Muscle layer of colon (tissue), 2 donors: ENCODE measurements around the gene VPS37C.
"Not testable (repeated sequence)": the region's sequence is repeated elsewhere in the genome, so short reads cannot be mapped to it uniquely, and the experiment has no call there.

Source experiments
- H3K27ac ChIP-seq: one replicate; pipeline ENCODE4 v1.7.0; 2013; ENCODE audit warnings: low read depth, mild to moderate bottlenecking, low read length, moderate library complexity
- H3K27me3 ChIP-seq, 2 donors: one replicate each; pipeline ENCODE4 v1.7.0; 2013; ENCODE audit warnings: low read length in 2 of 2, mild to moderate bottlenecking in 2 of 2; ENCODE audit not compliant: insufficient read depth in 2 of 2, control insufficient read depth in 1 of 2
- H3K36me3 ChIP-seq: one replicate; pipeline ENCODE4 v1.7.0; 2013; ENCODE audit warnings: mild to moderate bottlenecking, low read length; ENCODE audit not compliant: insufficient read depth
- H3K4me1 ChIP-seq: one replicate; pipeline ENCODE4 v1.7.0; 2013; ENCODE audit warnings: mild to moderate bottlenecking, low read length; ENCODE audit not compliant: insufficient read depth
- H3K4me3 ChIP-seq, 2 donors: one replicate each; pipeline ENCODE4 v1.7.0; 2013; ENCODE audit warnings: low read length in 2 of 2, low read depth in 1 of 2, mild to moderate bottlenecking in 1 of 2, moderate library complexity in 1 of 2
- H3K9ac ChIP-seq: one replicate; pipeline ENCODE4 v1.7.0; 2013; ENCODE audit warnings: low read length
- H3K9me3 ChIP-seq: one replicate; pipeline ENCODE4 v1.7.0; 2013; ENCODE audit warnings: mild to moderate bottlenecking, low read length
- donor health status: abdominal sarcoma.
- donor health status: Adenocarcinoma of cecum.

Gene VPS37C

DNA sequence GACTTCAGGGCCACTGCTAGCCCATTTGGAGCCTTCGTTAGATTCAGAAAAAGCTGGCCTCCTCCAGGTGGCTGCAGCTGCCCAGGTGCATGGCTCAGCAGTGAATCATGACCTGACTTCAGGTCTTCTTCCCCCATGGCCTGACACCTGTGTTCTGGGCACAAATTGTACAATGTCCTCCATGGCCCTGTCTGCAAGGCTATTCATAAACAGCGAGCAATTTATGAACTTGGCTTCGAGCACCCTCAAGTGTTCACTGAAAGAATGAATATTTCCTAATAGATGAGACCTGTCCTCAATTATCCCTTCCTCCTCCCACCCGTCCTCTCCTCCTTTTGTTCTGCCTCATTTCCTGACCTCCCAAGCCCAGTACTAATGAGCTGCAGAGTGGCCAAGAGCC is 12.2 kb upstream of the VPS37C start:
- no peaks in the 10 kb centered on the region for H3K27me3 ChIP-seq

DNA sequence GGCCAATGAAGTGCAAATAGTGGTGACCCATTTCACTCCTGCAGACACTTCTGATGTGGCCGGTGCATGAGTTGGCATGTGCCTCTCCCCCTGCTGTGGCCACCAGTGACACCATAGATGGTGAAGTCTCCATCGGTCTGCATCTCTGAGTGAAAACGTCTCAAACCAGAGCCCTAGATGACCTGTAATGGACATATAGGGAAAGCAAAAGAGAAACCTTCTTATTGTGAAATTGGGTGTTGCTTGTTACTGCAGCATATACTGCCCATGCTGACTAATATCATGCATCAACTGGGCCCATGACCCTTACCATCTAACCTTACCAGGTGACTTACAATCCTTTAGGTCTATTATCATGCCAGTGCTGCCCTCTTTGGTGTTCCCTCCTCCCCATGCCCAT is 11.7 kb upstream of the VPS37C start:
- Histone ChIP-seq H3K27ac (no peak overlapping the region), H3K9ac (no peak overlapping the region), H3K9me3 (no peaks in the 10 kb centered on the region), H3K27me3 (no peaks in the 10 kb centered on the region), H3K36me3 (no peaks in the 10 kb centered on the region), H3K4me1 (no peaks in the 10 kb centered on the region), H3K4me3 (no peak overlapping the region)

More for the DNA sequence above, 12.2 kb upstream of the VPS37C start:
- H3K9me3 ChIP-seq, result no peaks in the 10 kb centered on the region
- H3K4me3 ChIP-seq, result no peak overlapping the region
- no peaks in the 10 kb centered on the region for H3K4me1 ChIP-seq
- no peak overlapping the region for H3K9ac ChIP-seq
- no peak overlapping the region for H3K27ac ChIP-seq
- no peaks in the 10 kb centered on the region for H3K36me3 ChIP-seq

DNA sequence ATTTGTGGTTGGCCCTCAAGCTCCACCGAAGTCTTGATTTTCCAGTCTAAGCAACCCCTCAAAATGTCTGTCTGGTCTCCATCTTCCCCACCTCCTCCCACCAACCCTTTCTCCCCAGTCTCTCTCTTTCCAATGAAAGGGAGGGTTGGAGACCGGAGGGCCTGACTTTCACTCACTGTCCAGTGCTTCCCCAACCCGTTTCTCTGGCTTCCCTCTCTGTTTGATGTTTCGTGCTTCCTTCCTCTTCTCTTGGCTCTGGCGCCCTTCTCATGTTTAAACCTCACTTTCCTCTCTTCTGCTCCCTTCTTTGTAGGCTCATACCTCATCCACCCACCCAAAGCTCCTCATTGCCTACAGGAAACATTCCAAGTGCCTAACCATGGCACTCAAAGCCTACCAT is 11.1 kb upstream of the VPS37C start:
- Histone ChIP-seq H3K4me1 (no peaks in the 10 kb centered on the region), H3K27me3 (no peaks in the 10 kb centered on the region), H3K4me3 (no peak overlapping the region), H3K9me3 (no peaks in the 10 kb centered on the region), H3K36me3 (no peaks in the 10 kb centered on the region), H3K27ac (no peak overlapping the region), H3K9ac (no peak overlapping the region)

DNA sequence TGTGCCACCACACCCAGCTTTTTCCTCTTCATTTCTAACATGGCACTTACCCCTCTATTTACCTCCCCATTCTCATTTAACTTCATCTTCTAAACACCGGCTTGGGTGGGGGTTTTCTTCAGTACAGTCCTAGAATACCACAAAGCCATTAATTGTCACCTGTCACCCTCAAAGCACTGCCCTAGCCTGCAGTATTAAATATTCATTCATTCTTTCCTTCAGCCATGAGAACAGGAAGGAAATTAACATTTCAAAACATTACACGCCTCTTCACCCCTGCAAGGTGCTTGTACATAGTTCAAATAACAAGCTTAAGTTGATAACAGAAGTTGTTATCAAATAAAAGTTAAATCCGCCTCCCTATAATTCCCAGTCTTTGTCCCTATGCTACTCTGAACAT is 10.7 kb upstream of the VPS37C start:
- H3K27me3 ChIP-seq, result no peaks in the 10 kb centered on the region
- H3K27ac ChIP-seq, result no peak overlapping the region
- H3K4me1 ChIP-seq, result no peaks in the 10 kb centered on the region
- H3K4me3 ChIP-seq, result no peak overlapping the region
- no peaks in the 10 kb centered on the region for H3K9me3 ChIP-seq
- H3K36me3 ChIP-seq, result no peaks in the 10 kb centered on the region
- H3K9ac ChIP-seq, result no peak overlapping the region

DNA sequence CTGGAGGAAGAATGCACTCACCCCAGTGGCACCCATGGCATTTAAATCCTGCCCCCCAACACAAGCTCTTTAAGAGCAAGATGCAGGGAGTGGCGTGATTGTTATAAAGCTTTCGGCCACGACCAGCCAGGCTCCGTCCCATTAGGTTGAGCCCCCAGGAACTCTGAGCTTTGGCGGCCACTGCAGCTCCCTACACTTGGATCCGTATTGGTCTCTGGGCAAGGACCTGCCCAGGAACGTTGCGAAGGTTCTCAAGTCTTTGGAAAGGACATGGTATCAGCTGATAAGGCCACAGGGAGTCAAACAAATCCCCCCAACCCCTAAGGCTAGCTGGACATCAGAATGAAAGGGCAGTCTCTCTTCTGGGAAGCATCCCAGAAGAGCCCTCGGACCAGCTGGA is 9.3 kb upstream of the VPS37C start:
- H3K9ac ChIP-seq, result no peak overlapping the region
- H3K27me3 ChIP-seq, result no peaks in the 10 kb centered on the region
- H3K36me3 ChIP-seq, result no peaks in the 10 kb centered on the region
- no peak overlapping the region for H3K4me3 ChIP-seq
- no peaks in the 10 kb centered on the region for H3K9me3 ChIP-seq
- H3K27ac ChIP-seq, result no peak overlapping the region
- H3K4me1 ChIP-seq, result no peaks in the 10 kb centered on the region

DNA sequence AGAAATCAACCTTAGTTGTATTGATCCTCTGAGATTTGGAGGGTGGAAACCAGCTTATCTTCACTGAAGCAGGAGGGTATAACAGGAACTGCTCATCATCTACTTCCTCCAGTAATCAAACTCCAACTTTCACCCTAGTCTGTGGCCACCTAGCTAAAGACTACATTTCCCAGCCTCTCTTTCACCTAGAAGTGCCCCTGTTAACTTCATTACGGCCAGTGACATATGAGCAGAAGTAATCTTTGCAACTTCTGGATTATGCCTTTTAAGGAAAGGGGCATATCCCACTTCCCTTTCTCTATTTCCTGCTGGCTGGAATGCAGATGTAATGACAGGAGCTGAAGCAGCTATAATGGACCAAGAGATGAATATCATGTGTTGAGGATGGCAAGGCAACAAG is 7.6 kb upstream of the VPS37C start:
- Histone ChIP-seq H3K27me3 (no peaks in the 10 kb centered on the region), H3K36me3 (no peaks in the 10 kb centered on the region), H3K27ac (no peak overlapping the region), H3K4me1 (no peaks in the 10 kb centered on the region), H3K9ac (no peak overlapping the region), H3K9me3 (no peaks in the 10 kb centered on the region), H3K4me3 (no peak overlapping the region)

DNA sequence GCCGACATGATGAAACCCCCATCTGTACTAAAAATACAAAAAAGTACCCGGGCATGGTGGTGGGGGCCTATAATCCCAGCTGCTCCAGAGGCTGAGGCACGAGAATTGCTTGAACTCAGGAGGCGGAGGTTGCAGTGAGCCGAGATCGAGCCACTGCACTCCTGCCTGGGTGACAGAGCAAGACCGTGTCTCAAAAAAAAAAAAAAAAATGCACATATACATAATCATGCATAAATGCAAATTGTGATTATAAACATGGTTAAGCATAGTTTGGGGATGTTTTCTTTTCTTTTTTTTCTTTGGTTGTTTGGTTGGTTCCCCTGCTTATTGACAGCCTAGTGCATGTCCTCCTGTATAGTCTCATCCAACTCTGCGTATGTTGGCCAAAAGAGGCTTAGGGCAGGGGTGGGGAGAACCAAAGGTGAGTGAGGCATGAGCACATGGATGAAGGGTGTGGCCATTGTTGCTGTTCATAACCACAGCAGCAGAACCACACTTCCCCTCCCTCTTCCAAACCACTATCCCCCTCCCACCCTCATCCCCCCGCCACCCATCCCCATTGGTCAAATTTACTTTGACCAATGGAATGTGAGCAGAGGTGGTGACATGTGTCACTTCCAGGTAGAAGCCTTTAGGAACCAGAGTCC is 6.9 kb upstream of the VPS37C start:
- Histone ChIP-seq H3K4me1 (no peaks in the 10 kb centered on the region), H3K27me3 (no peaks in the 10 kb centered on the region), H3K9me3 (no peaks in the 10 kb centered on the region), H3K27ac (no peak overlapping the region), H3K9ac (no peak overlapping the region), H3K36me3 (no peaks in the 10 kb centered on the region), H3K4me3 (no peak overlapping the region)

DNA sequence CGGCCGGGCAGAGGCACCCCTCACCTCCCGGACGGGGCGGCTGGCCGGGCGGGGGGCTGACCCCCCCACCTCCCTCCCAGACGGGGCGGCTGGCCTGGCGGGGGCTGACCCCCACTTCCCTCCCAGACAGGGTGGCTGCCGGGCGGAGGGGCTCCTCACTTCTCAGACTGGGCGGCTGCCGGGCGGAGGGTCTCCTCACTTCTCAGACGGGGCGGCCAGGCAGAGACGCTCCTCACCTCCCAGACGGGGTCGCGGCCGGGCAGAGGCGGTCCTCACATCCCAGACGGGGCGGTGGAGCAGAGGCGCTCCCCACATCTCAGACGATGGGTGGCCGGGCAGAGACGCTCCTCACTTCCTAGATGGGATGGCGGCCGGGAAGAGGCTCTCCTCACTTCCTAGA is 5.1 kb upstream of the VPS37C start:
- H3K4me3 ChIP-seq, H3K9ac ChIP-seq, H3K9me3 ChIP-seq, H3K36me3 ChIP-seq, H3K27me3 ChIP-seq, H3K27ac ChIP-seq, H3K4me1 ChIP-seq: not testable (repeated sequence)

DNA sequence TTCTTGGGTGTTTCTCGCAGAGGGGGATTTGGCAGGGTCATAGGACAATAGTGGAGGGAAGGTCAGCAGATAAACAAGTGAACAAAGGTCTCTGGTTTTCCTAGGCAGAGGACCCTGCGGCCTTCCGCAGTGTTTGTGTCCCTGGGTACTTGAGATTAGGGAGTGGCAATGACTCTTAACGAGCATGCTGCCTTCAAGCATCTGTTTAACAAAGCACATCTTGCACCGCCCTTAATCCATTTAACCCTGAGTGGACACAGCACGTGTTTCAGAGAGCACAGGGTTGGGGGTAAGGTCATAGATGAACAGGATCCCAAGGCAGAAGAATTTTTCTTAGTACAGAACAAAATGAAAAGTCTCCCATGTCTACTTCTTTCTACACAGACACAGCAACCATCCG is 4.6 kb upstream of the VPS37C start:
- not testable (repeated sequence) for H3K9me3 ChIP-seq, H3K27ac ChIP-seq, H3K9ac ChIP-seq, H3K4me1 ChIP-seq, H3K4me3 ChIP-seq, H3K36me3 ChIP-seq, H3K27me3 ChIP-seq

DNA sequence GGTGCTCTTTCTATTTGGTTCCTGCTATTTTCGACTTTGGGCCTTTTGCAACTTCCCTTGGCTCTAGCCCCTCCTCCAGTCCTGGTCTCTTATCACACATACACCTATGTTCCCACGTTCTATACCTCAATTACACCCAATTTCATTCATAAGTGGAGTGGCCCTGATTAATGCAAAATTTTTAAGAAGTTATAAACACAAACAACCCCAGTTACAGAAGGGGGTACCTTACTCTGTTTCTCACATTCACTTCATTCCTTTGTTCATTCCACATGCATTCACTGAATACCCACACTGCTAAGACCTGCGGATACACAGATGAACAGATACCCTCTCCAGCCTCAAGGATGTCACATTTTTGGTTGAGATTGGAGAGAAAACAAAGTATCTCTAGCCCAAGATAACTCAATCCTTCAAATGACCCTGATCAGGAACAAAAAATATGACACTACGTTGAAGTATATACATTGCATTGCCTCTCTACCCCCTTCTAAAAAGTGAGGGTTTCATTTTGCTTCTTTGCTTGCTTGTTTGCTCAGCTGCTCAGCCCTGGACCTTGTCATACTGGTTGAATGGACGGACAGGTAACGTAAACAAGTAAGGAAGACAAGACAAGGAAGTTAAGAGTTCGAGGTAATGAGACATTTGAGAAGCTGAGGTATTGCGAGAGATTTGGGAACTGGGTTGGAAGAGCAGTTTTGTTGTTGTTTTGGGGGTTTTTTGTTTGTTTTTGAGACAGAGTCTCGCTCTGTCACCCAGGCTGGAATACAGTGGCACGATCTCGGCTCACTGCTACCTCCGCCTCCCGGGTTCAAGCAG is 3.6 kb upstream of the VPS37C start:
- Histone ChIP-seq H3K9me3 (no peaks in the 10 kb centered on the region), H3K36me3 (no peaks in the 10 kb centered on the region), H3K27me3 (no peaks in the 10 kb centered on the region), H3K4me1 (peaks cover 18% of the 10 kb centered on the region), H3K4me3 (no peak overlapping the region), H3K27ac (no peak overlapping the region), H3K9ac (no peak overlapping the region)

DNA sequence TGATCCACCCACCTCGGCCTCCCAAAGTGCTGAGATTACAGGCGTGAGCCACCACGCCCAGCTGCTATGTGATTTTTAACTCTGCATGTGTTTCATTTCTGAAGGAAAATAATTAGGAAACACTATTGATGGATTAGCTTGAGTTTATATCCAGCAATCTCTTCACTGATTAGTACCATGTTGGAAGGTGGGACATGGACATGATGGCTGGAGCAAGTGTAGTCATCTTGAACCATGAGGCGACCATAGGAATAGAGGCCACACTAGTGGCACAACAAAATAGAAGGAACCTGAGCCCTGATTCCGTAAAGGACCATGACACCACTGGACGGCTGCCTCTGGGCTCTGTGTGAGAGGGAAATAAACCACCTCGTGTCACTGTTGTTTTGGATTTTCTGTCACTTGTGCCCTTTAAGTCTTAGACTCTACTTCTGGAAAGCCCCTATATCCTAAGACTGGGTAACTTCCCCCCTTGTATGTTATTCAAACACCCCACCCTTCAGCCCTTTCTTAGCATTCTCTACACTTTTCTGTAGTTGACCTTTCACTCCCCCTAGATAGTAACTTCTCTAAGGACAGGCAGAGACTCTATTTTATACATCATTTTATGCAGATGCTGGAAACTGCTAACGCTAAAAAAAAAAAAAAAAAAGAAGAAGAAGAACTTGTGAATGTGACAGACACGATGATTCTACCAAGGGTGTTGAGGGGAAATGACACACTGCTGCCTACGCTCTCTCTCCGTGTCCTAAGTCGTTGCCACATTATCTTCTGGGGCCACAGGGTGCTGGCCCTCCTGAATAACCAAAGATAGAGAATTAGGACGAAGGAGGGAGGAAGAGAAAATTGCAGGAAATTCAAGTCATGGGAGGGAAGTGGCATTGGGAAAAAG is 2.7 kb upstream of the VPS37C start:
- H3K4me3 ChIP-seq, result no peak overlapping the region
- H3K4me1 ChIP-seq, result peaks cover 22% of the 10 kb centered on the region
- no peak overlapping the region for H3K9ac ChIP-seq
- H3K27me3 ChIP-seq, result no peaks in the 10 kb centered on the region
- H3K36me3 ChIP-seq, result no peaks in the 10 kb centered on the region
- H3K27ac ChIP-seq, result no peak overlapping the region
- no peaks in the 10 kb centered on the region for H3K9me3 ChIP-seq
